ENCODE measurements around the gene SSR1.
"Not testable (repeated sequence)": the region's sequence is repeated elsewhere in the genome, so short reads cannot be mapped to it uniquely, and the experiment has no call there.

SSR1 gene

GRCh38 chr6:7274525-7274924 lies 38.5 kb downstream of the SSR1 start:
- not testable (repeated sequence) for ATAC-seq

- no peak for ATAC-seq
Measured at GRCh38 chr6:7273709-7274108, 39.3 kb downstream of the SSR1 start.

- no peak for ATAC-seq
Measured at GRCh38 chr6:7271205-7271534, 41.8 kb downstream of the SSR1 start.

- ATAC-seq, result no peak
Measured at GRCh38 chr6:7270320-7271204, 42.4 kb downstream of the SSR1 start.

GRCh38 chr6:7269816-7270215 lies 43.2 kb downstream of the SSR1 start:
- ATAC-seq, result no peak

- ATAC-seq, result no peak
Measured at GRCh38 chr6:7268816-7269555, 44.0 kb downstream of the SSR1 start.

- no peak for ATAC-seq
Measured at GRCh38 chr6:7268362-7268761, 44.6 kb downstream of the SSR1 start.

GRCh38 chr6:7267466-7268091 lies 45.4 kb downstream of the SSR1 start:
- ATAC-seq, result no peak

- no peak for ATAC-seq
Measured at GRCh38 chr6:7267071-7267465, 45.9 kb downstream of the SSR1 start.

- not testable (repeated sequence) for ATAC-seq
Measured at GRCh38 chr6:7265385-7265726, 47.6 kb downstream of the SSR1 start.

GRCh38 chr6:7264686-7265384 lies 48.2 kb downstream of the SSR1 start:
- ATAC-seq, result no peak

GRCh38 chr6:7264041-7264440 lies 49.0 kb downstream of the SSR1 start:
- no peak for ATAC-seq

- ATAC-seq, result not testable (repeated sequence)
Measured at GRCh38 chr6:7263519-7263805, 49.5 kb downstream of the SSR1 start.

GRCh38 chr6:7262746-7263518 lies 50.1 kb downstream of the SSR1 start:
- ATAC-seq, result no peak

GRCh38 chr6:7261852-7262461 lies 51.0 kb downstream of the SSR1 start:
- ATAC-seq, result no peak

GRCh38 chr6:7261032-7261841 lies 51.8 kb downstream of the SSR1 start:
- ATAC-seq, result peak; percentile 86 to 87

- no peak for ATAC-seq
Measured at GRCh38 chr6:7260291-7261031, 52.5 kb downstream of the SSR1 start.

GRCh38 chr6:7258231-7258763 lies 54.7 kb downstream of the SSR1 start:
- ATAC-seq, result no peak

GRCh38 chr6:7257521-7258230 lies 55.3 kb downstream of the SSR1 start:
- no peak for ATAC-seq

GRCh38 chr6:7256785-7257184 lies 56.2 kb downstream of the SSR1 start:
- no peak for ATAC-seq
